Measurements from ENCODE around the gene MYO1B.

MYO1B gene

GRCh38 chr2:191316246-191316994, 71.2 kb downstream of the MYO1B start:
- H3K27ac ChIP-seq: peak overlapping the region; percentile 93

GRCh38 chr2:191318037-191318728, 73.0 kb downstream of the MYO1B start:
- peak overlapping the region; percentile 93 for H3K27ac ChIP-seq
- DNase-seq (ENCODE audit: low read depth, low spot score): no peak

More at GRCh38 chr2:191316246-191316994, 71.2 kb downstream of the MYO1B start:
- DNase-seq (ENCODE audit: low read depth, low spot score): no peak

GRCh38 chr2:191318729-191319078, 73.5 kb downstream of the MYO1B start:
- DNase-seq (ENCODE audit: low read depth, low spot score): no peak
- H3K27ac ChIP-seq: peak overlapping the region; percentile 93

GRCh38 chr2:191319186-191319585, 74.0 kb downstream of the MYO1B start:
- H3K27ac ChIP-seq: peak overlapping the region; percentile 93
- no peak for DNase-seq (ENCODE audit: low read depth, low spot score)

GRCh38 chr2:191320881-191321280, 75.7 kb downstream of the MYO1B start:
- no peak overlapping the region for H3K27ac ChIP-seq
- DNase-seq (ENCODE audit: low read depth, low spot score): no peak

- peak overlapping the region; percentile 16 for H3K27ac ChIP-seq
- DNase-seq (ENCODE audit: low read depth, low spot score): no peak
These were observed 76.9 kb downstream of the MYO1B start for GRCh38 chr2:191321861-191322662.

- DNase-seq (ENCODE audit: low read depth, low spot score): no peak
- peak overlapping the region; percentile 16 for H3K27ac ChIP-seq
These were observed 77.8 kb downstream of the MYO1B start for GRCh38 chr2:191322828-191323506.

- DNase-seq (ENCODE audit: low read depth, low spot score): no peak
- no peak overlapping the region for H3K27ac ChIP-seq
These were observed 80.6 kb downstream of the MYO1B start for GRCh38 chr2:191325651-191326365.

GRCh38 chr2:191327484-191327883, 82.3 kb downstream of the MYO1B start:
- H3K27ac ChIP-seq: no peak overlapping the region
- no peak for DNase-seq (ENCODE audit: low read depth, low spot score)

- no peak overlapping the region for H3K27ac ChIP-seq
- DNase-seq (ENCODE audit: low read depth, low spot score): no peak
These were observed 83.1 kb downstream of the MYO1B start for GRCh38 chr2:191328150-191328809.

GRCh38 chr2:191329841-191330240, 84.6 kb downstream of the MYO1B start:
- DNase-seq (ENCODE audit: low read depth, low spot score): no peak
- H3K27ac ChIP-seq: no peak overlapping the region

- no peak for DNase-seq (ENCODE audit: low read depth, low spot score)
- H3K27ac ChIP-seq: no peak overlapping the region
These were observed 88.7 kb downstream of the MYO1B start for GRCh38 chr2:191333911-191334357.

- no peak overlapping the region for H3K27ac ChIP-seq
- DNase-seq (ENCODE audit: low read depth, low spot score): no peak
These were observed 90.8 kb downstream of the MYO1B start for GRCh38 chr2:191335875-191336464.

GRCh38 chr2:191341436-191341835, 96.2 kb downstream of the MYO1B start:
- peak overlapping the region; percentile 9 for H3K27ac ChIP-seq
- DNase-seq (ENCODE audit: low read depth, low spot score): no peak

GRCh38 chr2:191343796-191344338, 98.7 kb downstream of the MYO1B start:
- no peak overlapping the region for H3K27ac ChIP-seq
- DNase-seq (ENCODE audit: low read depth, low spot score): no peak

GRCh38 chr2:191345788-191346187, 100.6 kb downstream of the MYO1B start:
- H3K27ac ChIP-seq: peak overlapping the region; percentile 16
- DNase-seq (ENCODE audit: low read depth, low spot score): no peak

GRCh38 chr2:191347154-191347553, 102.0 kb downstream of the MYO1B start:
- no peak for DNase-seq (ENCODE audit: low read depth, low spot score)
- no peak overlapping the region for H3K27ac ChIP-seq

GRCh38 chr2:191347881-191348280, 102.7 kb downstream of the MYO1B start:
- no peak for DNase-seq (ENCODE audit: low read depth, low spot score)
- H3K27ac ChIP-seq: no peak overlapping the region

- DNase-seq (ENCODE audit: low read depth, low spot score): no peak
- H3K27ac ChIP-seq: peak overlapping the region; percentile 63
These were observed 104.8 kb downstream of the MYO1B start for GRCh38 chr2:191349990-191350389.

Data from epithelial cell of prostate (primary cell).